NCI-H748 (cell line): Measurements from ENCODE around the gene NLE1.

ENCODE experiments used
- DNase-seq: peaks from one replicate; lab custom pipeline; 2025; ENCODE audit not compliant: unreplicated experiment; lab: John Stamatoyannopoulos, UW

NLE1 gene

DNA sequence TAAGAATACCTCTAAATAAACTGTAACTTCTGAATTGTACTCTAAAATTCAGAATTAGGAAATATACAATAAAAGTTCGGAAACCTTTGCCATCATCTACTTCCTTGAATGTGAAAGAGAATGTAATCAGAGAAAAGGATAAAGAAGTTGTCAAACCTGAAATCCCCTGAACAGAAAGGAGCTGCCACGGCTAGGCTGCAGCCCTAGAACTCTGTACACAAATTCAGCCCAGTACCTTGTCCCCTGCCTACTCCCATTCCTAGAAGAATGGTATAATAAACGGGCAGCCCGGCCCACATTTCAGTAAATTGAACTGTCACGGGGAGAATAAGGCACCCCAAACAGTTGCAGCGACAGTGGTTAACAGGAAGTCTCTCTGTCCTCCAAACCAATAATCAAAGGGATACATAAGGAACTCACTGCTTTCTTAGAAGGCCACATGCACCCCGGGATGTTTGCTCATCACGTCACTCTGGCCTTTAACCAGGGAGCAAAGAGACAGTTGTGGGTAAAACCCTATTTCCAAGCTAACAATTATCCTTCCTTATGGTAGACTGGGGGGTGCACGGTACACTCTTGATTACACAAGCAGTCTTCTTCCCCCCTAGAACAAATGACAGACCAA is 54.3 kb downstream of the NLE1 start:
- peak; percentile 37 for DNase-seq

DNA sequence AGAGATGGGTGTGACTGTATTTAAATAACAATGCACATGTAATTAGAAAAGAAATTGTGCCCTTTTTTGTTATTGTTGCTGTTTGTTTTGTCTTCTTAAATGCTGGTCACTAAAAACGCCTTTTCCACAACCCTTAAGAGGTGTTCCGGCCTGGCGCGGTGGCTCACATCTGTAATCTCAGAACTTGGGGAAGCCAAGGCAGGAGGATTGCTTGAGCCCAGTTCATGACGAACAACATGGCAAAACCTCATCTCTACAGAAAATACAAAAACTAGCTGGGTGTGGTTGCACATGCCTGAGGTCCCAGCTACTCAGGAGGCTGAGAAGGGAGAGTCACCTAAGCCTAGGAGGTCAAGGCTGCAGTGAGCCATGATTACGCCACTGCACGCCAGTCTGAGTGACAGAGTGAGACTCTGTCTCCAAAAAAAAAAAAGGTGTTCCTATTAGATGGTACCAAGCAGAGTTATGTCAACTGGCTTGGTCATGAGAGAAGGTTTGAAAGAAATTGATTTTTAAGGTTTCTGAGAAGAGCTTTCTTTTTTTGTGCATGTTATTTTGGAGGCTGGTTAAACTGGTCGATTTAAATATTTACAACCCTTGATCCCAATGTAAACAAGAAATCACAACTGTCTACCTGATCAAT is 55.1 kb downstream of the NLE1 start:
- no peak for DNase-seq

DNA sequence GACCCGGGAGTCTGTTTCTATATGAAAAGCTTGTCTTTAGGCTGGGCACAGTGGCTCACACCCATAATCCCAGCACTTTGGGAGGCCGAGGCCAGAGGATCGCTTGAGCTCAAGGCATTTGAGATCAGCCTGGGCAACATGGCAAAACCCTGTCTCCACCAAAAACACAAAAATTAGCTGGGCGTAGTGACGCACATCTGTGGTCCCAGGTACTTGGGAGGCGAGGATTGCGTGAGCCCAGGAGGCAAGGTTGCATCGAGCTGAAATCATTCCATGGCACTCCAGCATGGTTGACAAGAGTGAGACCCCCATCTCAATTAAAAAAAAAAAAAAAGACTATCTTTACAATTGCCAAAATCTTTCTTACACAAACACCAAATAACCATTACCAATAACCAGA is 55.9 kb downstream of the NLE1 start:
- DNase-seq, result no peak

DNA sequence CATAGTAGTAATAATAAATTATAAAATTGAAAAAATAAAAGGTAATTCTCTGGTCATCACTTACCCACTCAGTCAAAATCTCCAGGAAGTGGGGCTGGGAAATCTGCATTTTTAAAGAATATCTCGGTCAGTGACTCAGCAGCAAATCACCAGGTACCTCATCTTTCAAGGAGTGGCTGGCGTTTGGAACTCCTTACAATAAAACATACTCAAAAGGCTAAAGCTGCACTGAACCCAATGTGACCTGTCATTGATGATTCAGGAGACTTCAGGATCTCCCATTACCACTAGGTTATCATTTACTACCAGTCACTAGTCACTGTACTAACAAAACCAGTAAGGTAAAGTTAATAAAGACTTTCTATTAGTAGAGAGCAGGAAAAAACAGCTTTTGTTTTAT is 57.1 kb downstream of the NLE1 start:
- DNase-seq, result no peak

DNA sequence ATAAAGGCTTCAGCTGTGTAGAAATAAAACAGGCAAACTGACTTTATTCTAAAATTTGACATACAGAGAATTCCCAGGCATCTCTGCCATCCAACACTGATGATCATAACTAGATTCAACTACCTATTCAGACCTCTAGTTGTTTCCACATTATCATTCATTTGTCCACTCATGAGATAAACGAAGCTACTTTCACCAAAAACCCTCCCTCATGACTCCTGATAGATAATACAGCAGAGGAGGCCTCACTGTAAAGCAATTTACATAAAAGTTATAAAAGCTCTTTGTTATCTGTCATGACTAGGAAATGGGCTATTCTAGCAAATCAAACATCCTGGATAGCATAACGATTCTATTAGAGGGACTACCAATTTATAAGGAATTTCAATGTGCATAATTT is 59.0 kb downstream of the NLE1 start:
- DNase-seq, result no peak

DNA sequence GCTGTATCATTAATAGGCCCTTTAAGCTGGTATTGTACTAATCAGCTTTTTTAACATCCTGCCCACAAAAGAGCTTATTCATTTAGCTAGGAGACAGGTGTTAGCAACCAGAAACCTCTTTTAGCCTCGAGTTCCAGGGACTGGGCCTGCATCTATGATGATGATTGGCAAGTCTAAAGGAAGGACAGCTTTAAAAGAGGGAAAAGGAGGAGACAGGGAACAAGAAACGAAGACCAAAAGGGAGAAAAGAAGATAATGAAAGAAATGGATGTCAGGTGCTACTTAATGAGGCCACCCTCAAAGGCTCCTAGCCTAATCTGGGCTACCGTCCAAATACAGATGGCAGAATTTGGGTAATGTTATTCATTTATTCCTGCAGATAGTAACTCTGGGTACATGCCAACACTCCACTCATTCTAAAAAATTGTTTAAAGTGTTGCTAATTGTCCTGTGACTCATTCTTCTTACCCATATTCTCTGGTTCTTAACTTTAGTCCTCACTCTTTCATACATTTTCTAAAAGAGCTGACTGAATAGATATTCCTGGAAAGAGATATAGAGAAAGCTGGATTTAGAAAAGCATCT is 59.9 kb downstream of the NLE1 start:
- no peak for DNase-seq

DNA sequence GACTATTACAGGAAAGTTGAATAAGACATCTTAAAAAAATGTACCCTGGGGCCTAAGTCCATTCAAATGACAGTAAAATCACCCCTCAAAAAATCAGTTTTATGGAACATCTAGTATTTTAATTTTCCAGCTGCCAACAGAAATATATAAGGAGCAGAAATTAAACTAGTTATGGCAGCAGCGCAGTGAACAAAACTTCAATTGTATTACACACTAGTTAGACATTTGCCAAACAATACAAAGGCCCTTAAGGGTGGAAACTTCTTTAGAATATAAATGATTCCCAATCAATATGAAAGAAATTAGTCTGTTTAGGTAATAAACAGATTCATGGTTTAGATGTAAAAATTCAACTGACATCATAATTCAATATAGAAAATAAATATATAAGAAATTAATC is 60.5 kb downstream of the NLE1 start:
- no peak for DNase-seq

DNA sequence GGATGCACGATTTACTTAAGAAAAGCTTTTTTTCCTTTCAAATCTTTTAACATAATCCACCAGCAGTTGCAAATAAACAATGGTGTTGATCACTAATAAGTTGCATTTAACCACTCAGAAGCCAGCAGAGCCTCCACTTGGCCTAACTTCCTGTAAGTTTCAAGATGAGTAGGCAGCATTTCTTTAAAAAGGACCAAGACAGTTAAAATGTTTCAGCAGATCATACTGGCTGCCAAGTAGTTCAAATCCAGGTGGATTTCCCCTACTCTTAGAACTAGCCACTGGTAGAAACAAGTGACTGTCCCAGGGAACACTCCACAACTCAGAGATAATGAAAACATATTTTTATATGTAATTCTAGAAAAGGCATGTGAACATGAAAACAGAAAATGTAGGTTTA is 61.6 kb downstream of the NLE1 start:
- DNase-seq, result no peak

DNA sequence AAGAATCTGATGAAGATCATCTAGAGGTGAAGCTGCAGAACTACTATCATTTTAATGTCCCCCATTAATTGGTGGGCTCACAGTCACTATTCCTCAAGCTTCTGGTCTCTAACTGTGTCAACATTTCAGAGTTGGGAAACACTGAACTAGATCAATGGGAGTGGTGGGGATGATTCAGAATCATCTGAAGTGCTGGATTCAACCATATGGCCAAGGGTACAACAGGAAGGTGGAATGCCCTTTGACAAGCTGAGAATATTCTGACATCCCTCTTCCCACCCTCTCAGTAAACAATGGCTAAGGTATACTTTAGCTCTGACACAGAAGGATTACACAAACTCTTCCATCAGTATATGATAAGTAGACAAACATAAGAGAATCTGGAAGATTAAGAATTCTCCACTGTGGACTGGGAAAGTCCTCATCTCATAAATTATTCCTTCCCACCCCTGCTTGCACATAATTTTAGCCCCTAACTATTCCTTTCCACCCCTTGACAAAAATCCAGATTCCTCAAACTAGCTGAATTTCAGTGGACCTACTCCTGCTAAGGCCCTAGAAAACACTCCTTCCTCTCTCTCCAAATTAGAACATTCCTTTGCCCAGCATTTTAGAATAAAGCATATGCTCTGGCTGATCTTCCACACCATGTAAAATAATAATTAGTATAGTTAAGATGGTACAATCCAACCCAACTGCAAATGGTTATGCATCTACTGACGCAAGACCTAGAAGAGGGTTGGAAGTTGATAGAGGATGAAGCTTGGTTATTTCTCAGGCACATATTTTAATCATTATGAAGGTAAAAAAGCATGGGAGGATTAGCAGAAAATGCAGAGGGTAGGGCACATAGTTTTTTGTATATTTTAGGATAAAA is 62.3 kb downstream of the NLE1 start:
- DNase-seq, result no peak
